A549 (cell line): ENCODE measurements around the gene NR3C2. TPM values are rescaled to one million over a fixed set of nuclear protein-coding genes. Genes with fewer than 3 reads are reported as not detected.

Experiments
- ATAC-seq, 2 experiments: fragments of 200-7000 bp in 1 of 2; fragments of >200 bp in 1 of 2; cut with Nextera tagmentation in 1 of 2; cut with Tn5 transposase in 1 of 2; 3 replicates each; pipeline versions ENCODE4 v1.8.0 to v1.9.1; 2018 to 2020; ENCODE audit warnings: mild to moderate bottlenecking in 1 of 2, moderate library complexity in 1 of 2
- CTCF ChIA-PET: fragments of 300-600 bp; sonication (Branson Sonifier 250); formaldehyde crosslinking; extraction: SDS; loops from one replicate; lab custom pipeline; 2021; ENCODE audit warnings: antibody characterized with exemption, inconsistent platforms; lab: Yijun Ruan, JAX
- POLR2A ChIA-PET: fragments of 350-600 bp; formaldehyde crosslinking; extraction: SDS; loops from one replicate; lab custom pipeline; 2021; ENCODE audit warnings: antibody characterized with exemption, inconsistent platforms; lab: Yijun Ruan, JAX
- DNase-seq, 2 experiments: peaks; one replicate each; pipeline versions ENCODE4 v3.0.0 to v3.0.0-alpha.2; 2011 to 2016; ENCODE audit warnings: low read depth in 1 of 2, low spot score in 1 of 2
- FAIRE-seq: peaks from 2 replicates; lab custom pipeline; 2011; peaks lifted over from hg19 to GRCh38; lab: Jason Lieb, UNC
- H3K27ac ChIP-seq, 2 experiments: fragments of >200 bp; sonication (Bioruptor Twin); formaldehyde crosslinking; 3 replicates each; pipeline ENCODE4 v1.5.1; 2016 to 2017
- H3K4me1 ChIP-seq: fragments of >200 bp; sonication (Bioruptor Twin); formaldehyde crosslinking; 3 replicates; pipeline ENCODE4 v1.6.1; 2016
- H3K4me2 ChIP-seq: fragments of >200 bp; sonication (Bioruptor Twin); formaldehyde crosslinking; 3 replicates; pipeline ENCODE4 v1.6.1; 2016
- H3K4me3 ChIP-seq: fragments of >200 bp; sonication (Bioruptor Twin); formaldehyde crosslinking; 3 replicates; pipeline ENCODE4 v1.5.1; 2016
- H3K9me3 ChIP-seq: fragments of >200 bp; sonication (Bioruptor Twin); formaldehyde crosslinking; 3 replicates; pipeline ENCODE4 v1.6.1; 2016
- BHLHE40 ChIP-seq: IDR thresholded peaks from 2 replicates; pipeline ENCODE4 v1.6.1; 2012; ENCODE audit warnings: low read depth, low read length, inconsistent platforms
- CHD4 ChIP-seq: fragments of 200-600 bp; sonication (generic); IDR thresholded peaks from 2 replicates; pipeline ENCODE4 v1.6.1; 2016; ENCODE audit warnings: antibody characterized with exemption, mild to moderate bottlenecking, borderline replicate concordance
- FOSB ChIP-seq: fragments of 250-450 bp; sonication (Bioruptor Pico); IDR thresholded peaks from 2 replicates; pipeline ENCODE4 v1.5.0; 2020; ENCODE audit warnings: mild to moderate bottlenecking, moderate library complexity
- FOXS1 ChIP-seq: fragments of 250-450 bp; sonication (Bioruptor Pico); IDR thresholded peaks from 2 replicates; pipeline ENCODE4 v1.5.0; 2020; ENCODE audit warnings: mild to moderate bottlenecking, moderate library complexity
- GATA3 ChIP-seq: IDR thresholded peaks from 2 replicates; pipeline ENCODE4 v1.6.1; 2012; ENCODE audit warnings: borderline replicate concordance
- HOXA7 ChIP-seq: fragments of 250-450 bp; sonication (Bioruptor Pico); IDR thresholded peaks from 2 replicates; pipeline ENCODE4 v1.5.0; 2020; ENCODE audit warnings: mild to moderate bottlenecking, moderate library complexity
- JUNB ChIP-seq: fragments of >200 bp; sonication (Bioruptor Twin); formaldehyde crosslinking; IDR thresholded peaks from 2 replicates; pipeline ENCODE4 v1.6.1; 2016
- KDM5A ChIP-seq: fragments of 200-600 bp; sonication (generic); IDR thresholded peaks from 2 replicates; pipeline ENCODE4 v1.6.1; 2016; ENCODE audit warnings: antibody characterized with exemption, mild to moderate bottlenecking
- NFE2L2 ChIP-seq: fragments of 150-350 bp; conservative IDR thresholded peaks from 2 replicates; pipeline ENCODE4 v1.6.1; 2014; ENCODE audit warnings: low read length
- NPAS2 ChIP-seq: fragments of 250-450 bp; sonication (Bioruptor Pico); IDR thresholded peaks from 2 replicates; pipeline ENCODE4 v1.8.0; 2022; ENCODE audit warnings: mild to moderate bottlenecking, moderate library complexity, borderline replicate concordance
- RAD21 ChIP-seq, 2 experiments: fragments of >200 bp in 1 of 2; sonication (Bioruptor Twin) in 1 of 2; formaldehyde crosslinking in 1 of 2; IDR thresholded peaks in 1 of 2; conservative IDR thresholded peaks in 1 of 2; 2 replicates in 1 of 2; 3 replicates in 1 of 2; pipeline ENCODE4 v1.6.1; 2012 to 2018; ENCODE audit warnings: inconsistent platforms in 1 of 2
- RCOR1 ChIP-seq: fragments of 150-350 bp; IDR thresholded peaks from 2 replicates; pipeline ENCODE4 v1.6.1; 2014; ENCODE audit warnings: antibody characterized with exemption, low read length, low read depth
- RFX5 ChIP-seq: fragments of 450-650 bp; IDR thresholded peaks from 2 replicates; pipeline ENCODE4 v1.7.1; 2014; ENCODE audit warnings: antibody characterized with exemption, mild to moderate bottlenecking, moderate library complexity
- RNF2 ChIP-seq: fragments of 200-600 bp; sonication (generic); IDR thresholded peaks from 2 replicates; pipeline ENCODE4 v1.6.1; 2016; ENCODE audit warnings: low read depth, mild to moderate bottlenecking, antibody characterized with exemption, moderate library complexity, borderline replicate concordance
- TFCP2L1 ChIP-seq: fragments of 250-450 bp; sonication (Bioruptor Pico); IDR thresholded peaks from 2 replicates; pipeline ENCODE4 v1.5.0; 2021; ENCODE audit warnings: mild to moderate bottlenecking
- ZNF302 ChIP-seq: fragments of 250-450 bp; sonication (Bioruptor Pico); IDR thresholded peaks from 2 replicates; pipeline ENCODE4 v1.9.0; 2021; ENCODE audit warnings: inconsistent platforms, mild to moderate bottlenecking, moderate library complexity
- WGBS: methylation state at CpG from one replicate; pipeline ENCODE4 v1.1.6; 2017; ENCODE audit errors: missing lambda C conversion rate; 5-methylcytosine and 5-hydroxymethylcytosine counted together
- polyA plus RNA-seq, 4 experiments: library from polyadenylated mRNA; depleted of rRNA in 3 of 4; stranded (reverse); fragments of >200 nt; fragmentation: RNase III in 1 of 4; extraction: RNeasy Plus Mini Kit Qiagen cat#74134 plus additional on column Dnase treatment in 1 of 4; gene quantifications; 2 replicates in 3 of 4; 3 replicates in 1 of 4; pipeline ENCODE4 v1.2.3, GENCODE V29; 2011 to 2017
- TF ChIP-seq, protein P1 (sequence below): fragments of 250-450 bp; sonication (Bioruptor Pico); IDR thresholded peaks from 2 replicates; pipeline ENCODE4 v1.5.0; 2020; ENCODE audit warnings: low read depth, mild to moderate bottlenecking, moderate library complexity
- TF ChIP-seq, protein P2 (sequence below): fragments of 450-650 bp; IDR thresholded peaks from 2 replicates; pipeline ENCODE4 v1.6.1; 2014; ENCODE audit warnings: antibody characterized with exemption
- TF ChIP-seq, protein P3 (sequence below): IDR thresholded peaks from 2 replicates; pipeline ENCODE4 v1.6.1; 2012
- TF ChIP-seq, protein P4 (sequence below): fragments of 200-600 bp; sonication (generic); IDR thresholded peaks from 2 replicates; pipeline ENCODE4 v1.6.1; 2016; ENCODE audit warnings: antibody characterized with exemption, mild to moderate bottlenecking, moderate library complexity
- TF ChIP-seq, protein P5 (sequence below): fragments of 250-450 bp; sonication (Bioruptor Pico); IDR thresholded peaks from 2 replicates; pipeline ENCODE4 v1.5.0; 2021; ENCODE audit warnings: mild to moderate bottlenecking, moderate library complexity, borderline replicate concordance

The NR3C2 gene
- polyA plus RNA-seq, 2 of the 4 experiments (the other 2 are of a cell fraction) = 0.01 to 0.03 TPM

DNA sequence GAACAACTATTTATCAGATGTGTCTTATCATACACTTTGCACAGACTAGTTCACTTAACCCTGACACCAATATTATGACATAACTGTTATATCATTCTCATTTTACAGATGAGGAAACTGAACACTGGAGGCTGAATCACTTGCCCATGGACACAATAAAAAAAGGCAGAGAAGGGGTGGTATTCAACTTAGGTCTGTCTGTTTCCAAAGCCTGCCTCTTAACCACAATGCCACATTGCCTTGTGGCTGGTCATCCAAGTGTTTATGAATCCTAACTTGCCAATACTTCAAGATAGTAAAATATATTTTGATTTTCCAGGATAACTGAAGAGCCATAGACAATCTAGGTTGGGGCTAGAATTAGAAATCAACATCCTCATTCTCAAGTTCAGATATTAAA lies 327.8 kb downstream of the NR3C2 start:
- no peak for FAIRE-seq
- no peak overlapping the region for H3K4me2 ChIP-seq
- ChIA-PET POLR2A (no interaction called here), CTCF (no interaction called here)
- H3K27ac ChIP-seq = no peak overlapping the region
- H3K4me1 ChIP-seq = no peaks in the 10 kb centered on the region
- DNase-seq = no peak
- H3K9me3 ChIP-seq = no peaks in the 10 kb centered on the region
- TF ChIP-seq HOXA7 (CRISPR knock-in tag) (no peak), RAD21 (conservative IDR thresholded peaks at IDR 0.05 in 1 of 2, IDR thresholded peaks at IDR 0.05 in 1 of 2) (no peak), GATA3 (no peak), RCOR1 (no peak), NPAS2 (no peak), KDM5A (no peak)
- TF ChIP-seq, protein P1, sequence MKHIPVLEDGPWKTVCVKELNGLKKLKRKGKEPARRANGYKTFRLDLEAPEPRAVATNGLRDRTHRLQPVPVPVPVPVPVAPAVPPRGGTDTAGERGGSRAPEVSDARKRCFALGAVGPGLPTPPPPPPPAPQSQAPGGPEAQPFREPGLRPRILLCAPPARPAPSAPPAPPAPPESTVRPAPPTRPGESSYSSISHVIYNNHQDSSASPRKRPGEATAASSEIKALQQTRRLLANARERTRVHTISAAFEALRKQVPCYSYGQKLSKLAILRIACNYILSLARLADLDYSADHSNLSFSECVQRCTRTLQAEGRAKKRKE = no peak
- H3K4me3 ChIP-seq = no peak overlapping the region
- ATAC-seq = no peak

DNA sequence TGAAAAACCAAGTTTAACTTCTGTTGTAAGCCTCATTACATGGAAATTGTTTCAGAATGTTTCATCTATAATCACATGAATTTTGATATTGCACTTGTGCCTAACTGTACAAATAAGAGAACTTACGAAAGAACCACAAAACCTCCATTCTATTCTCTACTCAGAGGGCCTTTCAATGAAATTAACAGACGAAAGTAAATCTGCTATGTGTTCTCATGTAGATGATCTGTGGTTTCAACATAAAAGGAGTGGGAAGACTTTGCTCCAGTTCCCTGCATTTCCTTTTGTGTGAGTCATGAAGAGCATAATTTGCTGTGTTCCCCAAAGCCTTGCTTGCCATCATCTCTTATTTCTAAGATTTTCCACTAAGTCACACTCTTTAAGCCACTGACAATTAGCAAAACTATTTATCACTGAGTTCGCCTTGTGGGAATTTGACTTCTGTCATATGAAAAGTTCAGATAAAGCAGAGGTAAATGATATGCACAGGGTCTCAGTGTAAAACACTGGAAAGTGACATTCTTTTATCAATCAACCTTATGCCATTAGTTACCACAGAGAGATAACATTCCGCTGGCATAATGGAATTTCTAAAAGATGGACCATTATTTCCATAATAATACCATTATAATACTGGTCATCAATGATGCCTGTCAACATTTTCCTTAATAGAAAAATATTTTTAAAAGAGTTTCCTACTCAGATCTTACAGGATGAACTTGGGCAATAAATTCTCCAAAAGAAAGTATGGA lies 329.8 kb downstream of the NR3C2 start:
- Histone ChIP-seq H3K27ac (no peak overlapping the region), H3K9me3 (no peaks in the 10 kb centered on the region), H3K4me2 (no peak overlapping the region)
- TF ChIP-seq RNF2 = no peak
- TF ChIP-seq NFE2L2 = no peak
- TF ChIP-seq, protein P2, sequence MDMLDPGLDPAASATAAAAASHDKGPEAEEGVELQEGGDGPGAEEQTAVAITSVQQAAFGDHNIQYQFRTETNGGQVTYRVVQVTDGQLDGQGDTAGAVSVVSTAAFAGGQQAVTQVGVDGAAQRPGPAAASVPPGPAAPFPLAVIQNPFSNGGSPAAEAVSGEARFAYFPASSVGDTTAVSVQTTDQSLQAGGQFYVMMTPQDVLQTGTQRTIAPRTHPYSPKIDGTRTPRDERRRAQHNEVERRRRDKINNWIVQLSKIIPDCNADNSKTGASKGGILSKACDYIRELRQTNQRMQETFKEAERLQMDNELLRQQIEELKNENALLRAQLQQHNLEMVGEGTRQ = no peak
- no peak for TF ChIP-seq FOXS1
- TF ChIP-seq TFCP2L1 (CRISPR knock-in tag) = no peak
- no peak for TF ChIP-seq FOSB (CRISPR knock-in tag)
- TF ChIP-seq, protein P3, sequence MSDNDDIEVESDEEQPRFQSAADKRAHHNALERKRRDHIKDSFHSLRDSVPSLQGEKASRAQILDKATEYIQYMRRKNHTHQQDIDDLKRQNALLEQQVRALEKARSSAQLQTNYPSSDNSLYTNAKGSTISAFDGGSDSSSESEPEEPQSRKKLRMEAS = no peak
- TF ChIP-seq, protein P1 = no peak
- no peak for TF ChIP-seq CHD4
- TF ChIP-seq HOXA7 (CRISPR knock-in tag) = no peak
- TF ChIP-seq RFX5 = no peak
- TF ChIP-seq, protein P4, sequence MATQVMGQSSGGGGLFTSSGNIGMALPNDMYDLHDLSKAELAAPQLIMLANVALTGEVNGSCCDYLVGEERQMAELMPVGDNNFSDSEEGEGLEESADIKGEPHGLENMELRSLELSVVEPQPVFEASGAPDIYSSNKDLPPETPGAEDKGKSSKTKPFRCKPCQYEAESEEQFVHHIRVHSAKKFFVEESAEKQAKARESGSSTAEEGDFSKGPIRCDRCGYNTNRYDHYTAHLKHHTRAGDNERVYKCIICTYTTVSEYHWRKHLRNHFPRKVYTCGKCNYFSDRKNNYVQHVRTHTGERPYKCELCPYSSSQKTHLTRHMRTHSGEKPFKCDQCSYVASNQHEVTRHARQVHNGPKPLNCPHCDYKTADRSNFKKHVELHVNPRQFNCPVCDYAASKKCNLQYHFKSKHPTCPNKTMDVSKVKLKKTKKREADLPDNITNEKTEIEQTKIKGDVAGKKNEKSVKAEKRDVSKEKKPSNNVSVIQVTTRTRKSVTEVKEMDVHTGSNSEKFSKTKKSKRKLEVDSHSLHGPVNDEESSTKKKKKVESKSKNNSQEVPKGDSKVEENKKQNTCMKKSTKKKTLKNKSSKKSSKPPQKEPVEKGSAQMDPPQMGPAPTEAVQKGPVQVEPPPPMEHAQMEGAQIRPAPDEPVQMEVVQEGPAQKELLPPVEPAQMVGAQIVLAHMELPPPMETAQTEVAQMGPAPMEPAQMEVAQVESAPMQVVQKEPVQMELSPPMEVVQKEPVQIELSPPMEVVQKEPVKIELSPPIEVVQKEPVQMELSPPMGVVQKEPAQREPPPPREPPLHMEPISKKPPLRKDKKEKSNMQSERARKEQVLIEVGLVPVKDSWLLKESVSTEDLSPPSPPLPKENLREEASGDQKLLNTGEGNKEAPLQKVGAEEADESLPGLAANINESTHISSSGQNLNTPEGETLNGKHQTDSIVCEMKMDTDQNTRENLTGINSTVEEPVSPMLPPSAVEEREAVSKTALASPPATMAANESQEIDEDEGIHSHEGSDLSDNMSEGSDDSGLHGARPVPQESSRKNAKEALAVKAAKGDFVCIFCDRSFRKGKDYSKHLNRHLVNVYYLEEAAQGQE = no peak
- TF ChIP-seq BHLHE40 = no peak
- no peak for TF ChIP-seq ZNF302 (CRISPR knock-in tag)
- no peak for TF ChIP-seq JUNB
- TF ChIP-seq, protein P5, sequence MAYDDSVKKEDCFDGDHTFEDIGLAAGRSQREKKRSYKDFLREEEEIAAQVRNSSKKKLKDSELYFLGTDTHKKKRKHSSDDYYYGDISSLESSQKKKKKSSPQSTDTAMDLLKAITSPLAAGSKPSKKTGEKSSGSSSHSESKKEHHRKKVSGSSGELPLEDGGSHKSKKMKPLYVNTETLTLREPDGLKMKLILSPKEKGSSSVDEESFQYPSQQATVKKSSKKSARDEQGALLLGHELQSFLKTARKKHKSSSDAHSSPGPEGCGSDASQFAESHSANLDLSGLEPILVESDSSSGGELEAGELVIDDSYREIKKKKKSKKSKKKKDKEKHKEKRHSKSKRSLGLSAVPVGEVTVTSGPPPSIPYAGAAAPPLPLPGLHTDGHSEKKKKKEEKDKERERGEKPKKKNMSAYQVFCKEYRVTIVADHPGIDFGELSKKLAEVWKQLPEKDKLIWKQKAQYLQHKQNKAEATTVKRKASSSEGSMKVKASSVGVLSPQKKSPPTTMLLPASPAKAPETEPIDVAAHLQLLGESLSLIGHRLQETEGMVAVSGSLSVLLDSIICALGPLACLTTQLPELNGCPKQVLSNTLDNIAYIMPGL = no peak
- TF ChIP-seq, all 56 proteins: peak for 0
- no peak for ATAC-seq
- no peak for FAIRE-seq
- no peak for DNase-seq
- ChIA-PET CTCF (no interaction called here), POLR2A (no interaction called here)
- Histone ChIP-seq H3K4me3 (no peak overlapping the region), H3K4me1 (no peaks in the 10 kb centered on the region)
- 41% methylated on average over 4 of the region's 4 CpGs for WGBS
